HEK293 (cell line): ENCODE measurements around the gene ERCC2.

ENCODE experiments used
- FEZF1 ChIP-seq: fragments of 450-650 bp; formaldehyde crosslinking; IDR thresholded peaks from 2 replicates; pipeline ENCODE4 v1.5.1; 2016; ENCODE audit warnings: missing biosample characterization, missing genetic modification characterization
- HOXC10 ChIP-seq: sonication (generic); formaldehyde crosslinking; IDR thresholded peaks from 2 replicates; pipeline ENCODE4 v1.8.1; 2023; ENCODE audit warnings: mild to moderate bottlenecking, missing genetic modification reagents
- KLF10 ChIP-seq: fragments of 450-650 bp; IDR thresholded peaks from 2 replicates; pipeline ENCODE4 v1.5.1; 2018; ENCODE audit warnings: missing biosample characterization, mild to moderate bottlenecking, missing genetic modification characterization
- KLF8 ChIP-seq: fragments of 450-650 bp; formaldehyde crosslinking; IDR thresholded peaks from 2 replicates; pipeline ENCODE4 v1.5.1; 2016; ENCODE audit warnings: missing biosample characterization, missing genetic modification characterization
- KLF9 ChIP-seq: fragments of 450-650 bp; formaldehyde crosslinking; IDR thresholded peaks from 2 replicates; pipeline ENCODE4 v1.5.1; 2016; ENCODE audit warnings: missing biosample characterization, missing genetic modification characterization, low read depth
- SP3 ChIP-seq: fragments of 450-650 bp; formaldehyde crosslinking; IDR thresholded peaks from 2 replicates; pipeline ENCODE4 v1.5.1; 2016; ENCODE audit warnings: missing biosample characterization, missing genetic modification characterization
- TRIM28 ChIP-seq: IDR thresholded peaks from 2 replicates; pipeline ENCODE4 v1.6.1; 2011; ENCODE audit warnings: low read length, control low read depth, borderline replicate concordance
- YY1 ChIP-seq: fragments of 450-650 bp; formaldehyde crosslinking; IDR thresholded peaks from 2 replicates; pipeline ENCODE4 v1.5.1; 2018; ENCODE audit warnings: missing biosample characterization, missing genetic modification characterization
- ZBTB17 ChIP-seq: fragments of 450-650 bp; formaldehyde crosslinking; IDR thresholded peaks from 2 replicates; pipeline ENCODE4 v1.5.1; 2016; ENCODE audit warnings: missing biosample characterization, missing genetic modification characterization
- ZBTB21 ChIP-seq: fragments of 450-650 bp; formaldehyde crosslinking; IDR thresholded peaks from 2 replicates; pipeline ENCODE4 v1.5.1; 2017; ENCODE audit warnings: missing biosample characterization, missing genetic modification characterization
- ZFP69B ChIP-seq: fragments of 450-650 bp; formaldehyde crosslinking; IDR thresholded peaks from 2 replicates; pipeline ENCODE4 v1.5.1; 2016; ENCODE audit warnings: missing biosample characterization, missing genetic modification characterization
- ZNF174 ChIP-seq: fragments of 450-650 bp; formaldehyde crosslinking; IDR thresholded peaks from 2 replicates; pipeline ENCODE4 v1.5.0; 2017; ENCODE audit warnings: missing biosample characterization, mild to moderate bottlenecking, missing genetic modification characterization
- ZNF184 ChIP-seq: fragments of 450-650 bp; IDR thresholded peaks from 2 replicates; pipeline ENCODE4 v1.5.1; 2018; ENCODE audit warnings: missing biosample characterization, mild to moderate bottlenecking, missing genetic modification characterization
- ZNF23 ChIP-seq: fragments of 450-650 bp; formaldehyde crosslinking; IDR thresholded peaks from 2 replicates; pipeline ENCODE4 v1.5.1; 2016; ENCODE audit warnings: missing biosample characterization, missing genetic modification characterization, borderline replicate concordance
- ZNF501 ChIP-seq: fragments of 450-650 bp; formaldehyde crosslinking; IDR thresholded peaks from 2 replicates; pipeline ENCODE4 v1.5.1; 2016; ENCODE audit warnings: missing biosample characterization, missing genetic modification characterization
- ZNF514 ChIP-seq: fragments of 450-650 bp; formaldehyde crosslinking; IDR thresholded peaks from 2 replicates; pipeline ENCODE4 v1.5.1; 2016; ENCODE audit warnings: missing biosample characterization, missing genetic modification characterization
- ZNF558 ChIP-seq: fragments of 450-650 bp; formaldehyde crosslinking; IDR thresholded peaks from 2 replicates; pipeline ENCODE4 v1.5.1; 2016; ENCODE audit warnings: missing biosample characterization, missing genetic modification characterization
- ZNF621 ChIP-seq: fragments of 450-650 bp; formaldehyde crosslinking; IDR thresholded peaks from 2 replicates; pipeline ENCODE4 v1.5.1; 2017; ENCODE audit warnings: missing biosample characterization, missing genetic modification characterization
- ZNF624 ChIP-seq: fragments of 450-650 bp; formaldehyde crosslinking; IDR thresholded peaks from 2 replicates; pipeline ENCODE4 v1.5.1; 2017; ENCODE audit warnings: missing biosample characterization, missing genetic modification characterization
- ZNF626 ChIP-seq: fragments of 450-650 bp; sonication (Bioruptor Pico); formaldehyde crosslinking; IDR thresholded peaks from 2 replicates; pipeline ENCODE4 v1.5.1; 2018; ENCODE audit warnings: missing biosample characterization, missing genetic modification characterization, inconsistent platforms
- ZNF629 ChIP-seq: fragments of 450-650 bp; formaldehyde crosslinking; IDR thresholded peaks from 2 replicates; pipeline ENCODE4 v1.5.1; 2017; ENCODE audit warnings: missing biosample characterization, missing genetic modification characterization
- ZNF747 ChIP-seq: fragments of 450-650 bp; formaldehyde crosslinking; IDR thresholded peaks from 2 replicates; pipeline ENCODE4 v1.5.1; 2016; ENCODE audit warnings: missing biosample characterization, missing genetic modification characterization
- ZNF777 ChIP-seq: fragments of 450-650 bp; formaldehyde crosslinking; IDR thresholded peaks from 2 replicates; pipeline ENCODE4 v1.5.1; 2017; ENCODE audit warnings: missing biosample characterization, missing genetic modification characterization, borderline replicate concordance
- TF ChIP-seq, protein P1 (sequence below): fragments of 450-650 bp; formaldehyde crosslinking; IDR thresholded peaks from 2 replicates; pipeline ENCODE4 v1.5.1; 2016; ENCODE audit warnings: missing biosample characterization, missing genetic modification characterization, borderline replicate concordance
- TF ChIP-seq, protein P2 (sequence below): fragments of 450-650 bp; formaldehyde crosslinking; IDR thresholded peaks from 2 replicates; pipeline ENCODE4 v1.5.1; 2016; ENCODE audit warnings: missing biosample characterization, missing genetic modification characterization
- TF ChIP-seq, protein P3 (sequence below): fragments of 450-650 bp; formaldehyde crosslinking; IDR thresholded peaks from 2 replicates; pipeline ENCODE4 v1.5.1; 2016; ENCODE audit warnings: missing biosample characterization, missing genetic modification characterization
- TF ChIP-seq, protein P4 (sequence below): fragments of 450-650 bp; formaldehyde crosslinking; IDR thresholded peaks from 2 replicates; pipeline ENCODE4 v1.5.1; 2017; ENCODE audit warnings: missing biosample characterization, missing genetic modification characterization
- TF ChIP-seq, protein P5 (sequence below): fragments of 450-650 bp; formaldehyde crosslinking; optimal IDR thresholded peaks from 2 replicates; pipeline ENCODE3; 2016; ENCODE audit warnings: missing biosample characterization, mild to moderate bottlenecking, missing genetic modification characterization

The ERCC2 gene

DNA sequence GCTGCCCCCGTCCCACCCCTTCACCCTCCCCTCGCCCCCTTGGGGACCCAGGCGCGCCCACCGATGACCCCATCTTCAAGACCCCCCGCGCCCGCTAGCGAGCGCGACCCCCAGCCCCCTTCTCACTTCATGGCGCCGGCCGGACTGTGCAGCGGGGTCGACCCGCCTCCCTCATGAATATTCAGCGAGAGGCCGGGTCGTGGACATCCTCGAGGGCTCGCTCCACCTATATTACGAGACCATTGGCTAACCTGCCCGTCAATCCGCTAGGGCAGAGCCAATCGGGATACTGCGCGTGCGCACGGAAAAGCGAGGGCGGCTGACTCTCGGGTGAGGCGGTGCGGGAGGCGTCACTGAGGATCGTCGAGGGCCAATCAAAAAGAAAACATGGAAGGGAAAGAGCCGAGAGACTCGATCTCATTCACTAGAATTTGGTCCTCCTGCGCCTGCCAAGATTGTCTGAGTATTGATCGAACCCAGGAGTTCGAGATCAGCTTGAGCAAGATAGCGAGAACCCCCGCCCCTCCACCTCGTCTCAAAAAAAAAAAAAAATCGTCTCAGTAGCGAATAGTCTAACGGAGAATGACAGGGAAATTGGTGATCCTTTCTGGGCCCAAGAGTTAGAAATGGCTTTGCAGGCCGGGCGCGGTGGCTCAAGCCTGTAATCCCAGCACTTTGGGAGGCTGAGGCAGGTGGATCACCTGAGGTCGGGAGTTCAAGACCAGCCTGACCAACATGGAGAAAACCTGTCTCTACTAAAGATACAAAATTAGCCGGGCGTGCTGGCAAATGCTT is at the start of gene ERCC2 (continued):
- peak; percentile 69 for TF ChIP-seq SP3 (tag by site-specific recombination)
- TF ChIP-seq ZNF184 (tag by site-specific recombination): no peak
- TF ChIP-seq ZFP69B: no peak
- no peak for TF ChIP-seq ZNF624 (tag by site-specific recombination)
- TF ChIP-seq, protein P1, sequence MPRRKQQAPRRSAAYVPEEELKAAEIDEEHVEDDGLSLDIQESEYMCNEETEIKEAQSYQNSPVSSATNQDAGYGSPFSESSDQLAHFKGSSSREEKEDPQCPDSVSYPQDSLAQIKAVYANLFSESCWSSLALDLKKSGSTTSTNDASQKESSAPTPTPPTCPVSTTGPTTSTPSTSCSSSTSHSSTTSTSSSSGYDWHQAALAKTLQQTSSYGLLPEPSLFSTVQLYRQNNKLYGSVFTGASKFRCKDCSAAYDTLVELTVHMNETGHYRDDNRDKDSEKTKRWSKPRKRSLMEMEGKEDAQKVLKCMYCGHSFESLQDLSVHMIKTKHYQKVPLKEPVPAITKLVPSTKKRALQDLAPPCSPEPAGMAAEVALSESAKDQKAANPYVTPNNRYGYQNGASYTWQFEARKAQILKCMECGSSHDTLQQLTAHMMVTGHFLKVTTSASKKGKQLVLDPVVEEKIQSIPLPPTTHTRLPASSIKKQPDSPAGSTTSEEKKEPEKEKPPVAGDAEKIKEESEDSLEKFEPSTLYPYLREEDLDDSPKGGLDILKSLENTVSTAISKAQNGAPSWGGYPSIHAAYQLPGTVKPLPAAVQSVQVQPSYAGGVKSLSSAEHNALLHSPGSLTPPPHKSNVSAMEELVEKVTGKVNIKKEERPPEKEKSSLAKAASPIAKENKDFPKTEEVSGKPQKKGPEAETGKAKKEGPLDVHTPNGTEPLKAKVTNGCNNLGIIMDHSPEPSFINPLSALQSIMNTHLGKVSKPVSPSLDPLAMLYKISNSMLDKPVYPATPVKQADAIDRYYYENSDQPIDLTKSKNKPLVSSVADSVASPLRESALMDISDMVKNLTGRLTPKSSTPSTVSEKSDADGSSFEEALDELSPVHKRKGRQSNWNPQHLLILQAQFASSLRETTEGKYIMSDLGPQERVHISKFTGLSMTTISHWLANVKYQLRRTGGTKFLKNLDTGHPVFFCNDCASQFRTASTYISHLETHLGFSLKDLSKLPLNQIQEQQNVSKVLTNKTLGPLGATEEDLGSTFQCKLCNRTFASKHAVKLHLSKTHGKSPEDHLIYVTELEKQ (tag by site-specific recombination): no peak
- peak; percentile 99 for TF ChIP-seq ZBTB17 (tag by site-specific recombination)
- TF ChIP-seq KLF8: 0 out of 2 replicates have a peak, but pooled peaks have one; percentile 34
- TF ChIP-seq, protein P2, sequence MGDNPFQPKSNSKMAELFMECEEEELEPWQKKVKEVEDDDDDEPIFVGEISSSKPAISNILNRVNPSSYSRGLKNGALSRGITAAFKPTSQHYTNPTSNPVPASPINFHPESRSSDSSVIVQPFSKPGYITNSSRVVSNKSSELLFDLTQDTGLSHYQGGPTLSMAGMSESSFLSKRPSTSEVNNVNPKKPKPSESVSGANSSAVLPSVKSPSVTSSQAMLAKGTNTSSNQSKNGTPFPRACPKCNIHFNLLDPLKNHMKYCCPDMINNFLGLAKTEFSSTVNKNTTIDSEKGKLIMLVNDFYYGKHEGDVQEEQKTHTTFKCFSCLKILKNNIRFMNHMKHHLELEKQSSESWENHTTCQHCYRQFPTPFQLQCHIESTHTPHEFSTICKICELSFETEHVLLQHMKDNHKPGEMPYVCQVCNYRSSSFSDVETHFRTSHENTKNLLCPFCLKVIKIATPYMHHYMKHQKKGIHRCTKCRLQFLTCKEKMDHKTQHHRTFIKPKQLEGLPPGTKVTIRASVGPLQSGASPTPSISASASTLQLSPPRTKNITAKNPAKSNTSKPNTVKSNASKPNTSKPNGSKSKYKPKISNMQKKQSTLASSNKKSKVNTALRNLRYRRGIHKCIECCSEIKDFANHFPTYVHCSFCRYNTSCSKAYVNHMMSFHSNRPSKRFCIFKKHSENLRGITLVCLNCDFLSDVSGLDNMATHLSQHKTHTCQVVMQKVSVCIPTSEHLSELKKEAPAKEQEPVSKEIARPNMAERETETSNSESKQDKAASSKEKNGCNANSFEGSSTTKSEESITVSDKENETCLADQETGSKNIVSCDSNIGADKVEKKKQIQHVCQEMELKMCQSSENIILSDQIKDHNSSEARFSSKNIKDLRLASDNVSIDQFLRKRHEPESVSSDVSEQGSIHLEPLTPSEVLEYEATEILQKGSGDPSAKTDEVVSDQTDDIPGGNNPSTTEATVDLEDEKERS (tag by site-specific recombination): no peak
- TF ChIP-seq ZNF501: peak; percentile 53; the same call in 1 of the 2 replicates
- TF ChIP-seq ZNF626 (tag by site-specific recombination): no peak
- TF ChIP-seq, protein P3, sequence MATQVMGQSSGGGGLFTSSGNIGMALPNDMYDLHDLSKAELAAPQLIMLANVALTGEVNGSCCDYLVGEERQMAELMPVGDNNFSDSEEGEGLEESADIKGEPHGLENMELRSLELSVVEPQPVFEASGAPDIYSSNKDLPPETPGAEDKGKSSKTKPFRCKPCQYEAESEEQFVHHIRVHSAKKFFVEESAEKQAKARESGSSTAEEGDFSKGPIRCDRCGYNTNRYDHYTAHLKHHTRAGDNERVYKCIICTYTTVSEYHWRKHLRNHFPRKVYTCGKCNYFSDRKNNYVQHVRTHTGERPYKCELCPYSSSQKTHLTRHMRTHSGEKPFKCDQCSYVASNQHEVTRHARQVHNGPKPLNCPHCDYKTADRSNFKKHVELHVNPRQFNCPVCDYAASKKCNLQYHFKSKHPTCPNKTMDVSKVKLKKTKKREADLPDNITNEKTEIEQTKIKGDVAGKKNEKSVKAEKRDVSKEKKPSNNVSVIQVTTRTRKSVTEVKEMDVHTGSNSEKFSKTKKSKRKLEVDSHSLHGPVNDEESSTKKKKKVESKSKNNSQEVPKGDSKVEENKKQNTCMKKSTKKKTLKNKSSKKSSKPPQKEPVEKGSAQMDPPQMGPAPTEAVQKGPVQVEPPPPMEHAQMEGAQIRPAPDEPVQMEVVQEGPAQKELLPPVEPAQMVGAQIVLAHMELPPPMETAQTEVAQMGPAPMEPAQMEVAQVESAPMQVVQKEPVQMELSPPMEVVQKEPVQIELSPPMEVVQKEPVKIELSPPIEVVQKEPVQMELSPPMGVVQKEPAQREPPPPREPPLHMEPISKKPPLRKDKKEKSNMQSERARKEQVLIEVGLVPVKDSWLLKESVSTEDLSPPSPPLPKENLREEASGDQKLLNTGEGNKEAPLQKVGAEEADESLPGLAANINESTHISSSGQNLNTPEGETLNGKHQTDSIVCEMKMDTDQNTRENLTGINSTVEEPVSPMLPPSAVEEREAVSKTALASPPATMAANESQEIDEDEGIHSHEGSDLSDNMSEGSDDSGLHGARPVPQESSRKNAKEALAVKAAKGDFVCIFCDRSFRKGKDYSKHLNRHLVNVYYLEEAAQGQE (tag by site-specific recombination): no peak
- no peak for TF ChIP-seq HOXC10 (CRISPR knock-in tag)
- TF ChIP-seq ZNF23 (tag by site-specific recombination): no peak
- no peak for TF ChIP-seq ZNF621 (tag by site-specific recombination)
- TF ChIP-seq, protein P4, sequence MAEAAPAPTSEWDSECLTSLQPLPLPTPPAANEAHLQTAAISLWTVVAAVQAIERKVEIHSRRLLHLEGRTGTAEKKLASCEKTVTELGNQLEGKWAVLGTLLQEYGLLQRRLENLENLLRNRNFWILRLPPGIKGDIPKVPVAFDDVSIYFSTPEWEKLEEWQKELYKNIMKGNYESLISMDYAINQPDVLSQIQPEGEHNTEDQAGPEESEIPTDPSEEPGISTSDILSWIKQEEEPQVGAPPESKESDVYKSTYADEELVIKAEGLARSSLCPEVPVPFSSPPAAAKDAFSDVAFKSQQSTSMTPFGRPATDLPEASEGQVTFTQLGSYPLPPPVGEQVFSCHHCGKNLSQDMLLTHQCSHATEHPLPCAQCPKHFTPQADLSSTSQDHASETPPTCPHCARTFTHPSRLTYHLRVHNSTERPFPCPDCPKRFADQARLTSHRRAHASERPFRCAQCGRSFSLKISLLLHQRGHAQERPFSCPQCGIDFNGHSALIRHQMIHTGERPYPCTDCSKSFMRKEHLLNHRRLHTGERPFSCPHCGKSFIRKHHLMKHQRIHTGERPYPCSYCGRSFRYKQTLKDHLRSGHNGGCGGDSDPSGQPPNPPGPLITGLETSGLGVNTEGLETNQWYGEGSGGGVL (tag by site-specific recombination): no peak
- TF ChIP-seq ZNF558: no peak
- TF ChIP-seq, protein P5, sequence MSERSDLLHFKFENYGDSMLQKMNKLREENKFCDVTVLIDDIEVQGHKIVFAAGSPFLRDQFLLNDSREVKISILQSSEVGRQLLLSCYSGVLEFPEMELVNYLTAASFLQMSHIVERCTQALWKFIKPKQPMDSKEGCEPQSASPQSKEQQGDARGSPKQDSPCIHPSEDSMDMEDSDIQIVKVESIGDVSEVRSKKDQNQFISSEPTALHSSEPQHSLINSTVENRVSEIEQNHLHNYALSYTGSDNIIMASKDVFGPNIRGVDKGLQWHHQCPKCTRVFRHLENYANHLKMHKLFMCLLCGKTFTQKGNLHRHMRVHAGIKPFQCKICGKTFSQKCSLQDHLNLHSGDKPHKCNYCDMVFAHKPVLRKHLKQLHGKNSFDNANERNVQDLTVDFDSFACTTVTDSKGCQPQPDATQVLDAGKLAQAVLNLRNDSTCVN: peak; percentile 36
- TF ChIP-seq TRIM28: no peak
- TF ChIP-seq ZNF747 (tag by site-specific recombination): no peak
- TF ChIP-seq ZNF629: no peak
- no peak for TF ChIP-seq KLF9
- no peak for TF ChIP-seq FEZF1 (tag by site-specific recombination)
- no peak for TF ChIP-seq ZNF514
- TF ChIP-seq KLF10 (tag by site-specific recombination): peak; percentile 18; the same call in 1 of the 2 replicates
- TF ChIP-seq ZBTB21 (tag by site-specific recombination): 0 out of 2 replicates have a peak, but pooled peaks have one; percentile 19
- no peak for TF ChIP-seq ZNF777
- no peak for TF ChIP-seq YY1 (tag by site-specific recombination)
- no peak for TF ChIP-seq ZNF174 (tag by site-specific recombination)
